K562 (cell line): ENCODE measurements around the gene CRYBA4. TPM values are rescaled to one million over a fixed set of nuclear protein-coding genes. Genes with fewer than 3 reads are reported as not detected.

Experiments
- ATAC-seq: fragments of 200-7000 bp; cut with Tn5 transposase; 3 replicates; pipeline ENCODE4 v1.9.1; 2020; ENCODE audit warnings: moderate library complexity
- BruUV-seq: library from RNA; stranded (reverse); fragments of 400-500 nt; replicated peaks from 2 replicates; lab custom pipeline; 2021; lab: Mats Ljungman, UMichigan
- CTCF ChIA-PET: fragments of 300-600 bp; formaldehyde crosslinking; extraction: SDS; loops from one replicate; lab custom pipeline; 2021; ENCODE audit warnings: low intra/inter-chr PET ratio; lab: Yijun Ruan, JAX
- POLR2A ChIA-PET: fragments of 300-600, 350-650 bp; sonication (Branson Sonifier 250); formaldehyde crosslinking; extraction: SDS; loops from one replicate; lab custom pipeline; 2021; ENCODE audit warnings: antibody characterized with exemption, inconsistent platforms; lab: Yijun Ruan, JAX
- DNase-seq, 4 experiments: peaks; one replicate each; pipeline versions ENCODE4 v3.0.0 to v3.0.0-alpha.2; 2011 to 2018; ENCODE audit warnings: low spot score in 3 of 4, mixed read lengths in 3 of 4; ENCODE audit errors: extremely low read depth in 1 of 4
- FAIRE-seq: peaks from 2 replicates; lab custom pipeline; 2011; peaks lifted over from hg19 to GRCh38; lab: Jason Lieb, UNC
- H2AFZ ChIP-seq: 2 replicates; pipeline ENCODE4 v1.6.0; 2011; ENCODE audit warnings: low read depth, low read length, control low read depth, inconsistent platforms
- H3K27ac ChIP-seq: fragments of 200-600 bp; 3 replicates; pipeline ENCODE4 v1.8.0; 2011; ENCODE audit warnings: low read depth, mild to moderate bottlenecking, control low read depth, inconsistent platforms, low read length, moderate library complexity, mixed read lengths; ENCODE audit errors: extremely low read depth
- H3K27me3 ChIP-seq, 2 experiments: fragments of 300-600 bp in 1 of 2; 2 replicates in 1 of 2; 3 replicates in 1 of 2; pipeline versions ENCODE4 v1.6.0 to v1.8.0; 2011; ENCODE audit warnings: inconsistent platforms in 2 of 2, low read length in 2 of 2, mild to moderate bottlenecking in 1 of 2, mixed read lengths in 1 of 2, moderate library complexity in 1 of 2; ENCODE audit not compliant: control insufficient read depth in 2 of 2, insufficient read depth in 2 of 2
- H3K36me3 ChIP-seq: fragments of 300-600 bp; 3 replicates; pipeline ENCODE4 v1.8.0; 2011; ENCODE audit warnings: mild to moderate bottlenecking, low read length, inconsistent platforms; ENCODE audit not compliant: control insufficient read depth, insufficient read depth
- H3K4me1 ChIP-seq, 2 experiments: fragments of 200-600 bp in 1 of 2; replicated peaks in 1 of 2; 2 replicates in 1 of 2; 3 replicates in 1 of 2; pipeline versions ENCODE4 v1.5.1 to v1.8.0; 2011; ENCODE audit warnings: inconsistent platforms in 2 of 2, low read length in 2 of 2, mild to moderate bottlenecking in 1 of 2, mixed read lengths in 1 of 2, moderate library complexity in 1 of 2; ENCODE audit not compliant: control insufficient read depth in 2 of 2, insufficient read depth in 2 of 2
- H3K4me2 ChIP-seq: 2 replicates; pipeline ENCODE4 v1.6.1; 2011; ENCODE audit warnings: low read length, control low read depth, inconsistent platforms, mixed read lengths; ENCODE audit not compliant: insufficient read depth
- H3K4me3 ChIP-seq: fragments of 200-600 bp; sonication (generic), shearing (Covaris generic); 2 replicates; pipeline ENCODE4 v1.5.1; 2016; ENCODE audit warnings: control low read depth, inconsistent platforms
- H3K79me2 ChIP-seq: fragments of 200-600 bp; 3 replicates; pipeline ENCODE4 v1.8.0; 2011; ENCODE audit warnings: low read length, inconsistent platforms; ENCODE audit not compliant: control insufficient read depth, insufficient read depth
- H3K9ac ChIP-seq, 2 experiments: 2 replicates each; pipeline versions ENCODE4 v1.6.0 to v1.6.1; 2011; ENCODE audit warnings: low read depth in 2 of 2, low read length in 2 of 2, control low read depth in 1 of 2, inconsistent platforms in 1 of 2, mild to moderate bottlenecking in 1 of 2, mixed read lengths in 1 of 2; ENCODE audit not compliant: insufficient read depth in 1 of 2
- H3K9me1 ChIP-seq: one replicate; pipeline ENCODE4 v1.6.0; 2011; ENCODE audit warnings: inconsistent platforms, mild to moderate bottlenecking, low read length, moderate library complexity; ENCODE audit not compliant: control insufficient read depth, insufficient read depth
- H3K9me3 ChIP-seq: replicated peaks from 2 replicates; pipeline ENCODE4 v1.5.1; 2011; ENCODE audit warnings: low read depth, low read length, inconsistent platforms; ENCODE audit not compliant: control insufficient read depth, insufficient read depth
- H4K20me1 ChIP-seq: replicated peaks from 2 replicates; pipeline ENCODE4 v1.6.1; 2011; ENCODE audit warnings: low read length, inconsistent platforms, mixed read lengths; ENCODE audit not compliant: control insufficient read depth, insufficient read depth
- BRF1 ChIP-seq: IDR thresholded peaks from 3 replicates; pipeline ENCODE4 v1.6.1; 2011; ENCODE audit warnings: borderline replicate concordance, mild to moderate bottlenecking; ENCODE audit not compliant: insufficient read length; ENCODE audit errors: extremely low read depth
- GABPB1 ChIP-seq: sonication (generic); formaldehyde crosslinking; IDR thresholded peaks from 2 replicates; pipeline ENCODE4 v1.8.0; 2022; ENCODE audit warnings: mild to moderate bottlenecking, missing genetic modification reagents
- KAT2B ChIP-seq: IDR thresholded peaks from one replicate; pipeline ENCODE4 v1.6.1; 2012; ENCODE audit warnings: low read depth, mild to moderate bottlenecking, control low read depth, inconsistent platforms, low read length, moderate library complexity
- KAT8 ChIP-seq: fragments of 450-650 bp; IDR thresholded peaks from 2 replicates; pipeline ENCODE4 v1.6.1; 2016; ENCODE audit warnings: low read depth, mild to moderate bottlenecking
- KDM2B ChIP-seq: fragments of 250-450 bp; sonication (Bioruptor Pico); IDR thresholded peaks from 2 replicates; pipeline ENCODE4 v1.8.0; 2021; ENCODE audit warnings: mild to moderate bottlenecking, moderate library complexity
- MBD2 ChIP-seq: sonication (generic); IDR thresholded peaks from 2 replicates; pipeline ENCODE4 v1.6.1; 2016; ENCODE audit warnings: low read depth, borderline replicate concordance
- MITF ChIP-seq: IDR thresholded peaks from 2 replicates; pipeline ENCODE4 v1.6.1; 2014; ENCODE audit warnings: antibody characterized with exemption
- POLR2AphosphoS2 ChIP-seq: IDR thresholded peaks from 2 replicates; pipeline ENCODE4 v1.6.1; 2012; ENCODE audit warnings: low read length, improper control_type of control experiment
- PRPF4 ChIP-seq: fragments of 200-400 bp; formaldehyde crosslinking; IDR thresholded peaks from one replicate; pipeline ENCODE4 v1.6.1; 2017; ENCODE audit warnings: low read length, low read depth, mild to moderate bottlenecking; ENCODE audit not compliant: insufficient read depth, poor library complexity, severe bottlenecking
- RBM15 ChIP-seq: fragments of 200-400 bp; formaldehyde crosslinking; IDR thresholded peaks from 2 replicates; pipeline ENCODE4 v1.6.1; 2018; ENCODE audit warnings: mild to moderate bottlenecking, low read length, moderate library complexity; ENCODE audit not compliant: insufficient read depth
- RNF2 ChIP-seq: sonication (generic); IDR thresholded peaks from 2 replicates; pipeline ENCODE4 v1.6.1; 2016
- SAFB ChIP-seq: fragments of 200-400 bp; formaldehyde crosslinking; IDR thresholded peaks from 2 replicates; pipeline ENCODE4 v1.6.1; 2017; ENCODE audit warnings: low read depth, low read length, borderline replicate concordance
- ZFP91 ChIP-seq: sonication (generic); formaldehyde crosslinking; IDR thresholded peaks from 2 replicates; pipeline ENCODE4 v1.8.0; 2022; ENCODE audit warnings: mild to moderate bottlenecking, missing genetic modification reagents
- ZNF707 ChIP-seq: fragments of 250-450 bp; sonication (Bioruptor Pico); conservative IDR thresholded peaks from 2 replicates; pipeline ENCODE4 v1.8.0; 2022; ENCODE audit warnings: inconsistent platforms, mild to moderate bottlenecking, moderate library complexity
- ZNF76 ChIP-seq: fragments of 250-450 bp; sonication (Bioruptor Pico); IDR thresholded peaks from 2 replicates; pipeline ENCODE4 v1.4.0; 2020; ENCODE audit warnings: mild to moderate bottlenecking, moderate library complexity, borderline replicate concordance
- WGBS: fragments of 100-300 bp; shearing (Covaris generic); methylation state at CpG from one replicate; pipeline ENCODE4 v1.1.6; 2016; ENCODE audit warnings: low coverage, mixed read lengths; ENCODE audit not compliant: insufficient coverage; ENCODE audit errors: missing lambda C conversion rate; 5-methylcytosine and 5-hydroxymethylcytosine counted together
- in situ Hi-C: fragments of 300-500 bp; cut with MboI; formaldehyde crosslinking; loops from 4 replicates; pipeline ENCODE4 v1.15.0; 2018; ENCODE audit warnings: inconsistent platforms, mixed read lengths
- intact Hi-C: fragments of 100-400 bp; cut with micrococcal nuclease; formaldehyde crosslinking; loops from 2 replicates; pipeline ENCODE4 v1.14.2; 2022
- polyA plus RNA-seq, 8 experiments: library from polyadenylated mRNA; depleted of rRNA in 4 of 8; stranded (reverse) in 5 of 8; unstranded in 3 of 8; fragments of >200 nt; fragmentation: Nextera tagmentation in 2 of 8; fragmentation: Illumina TruSeq in 1 of 8; extraction: Ambion mirVana in 2 of 8; extraction: Trizol in 1 of 8; gene quantifications; 2 replicates each; pipeline versions ENCODE4 v1.2.1 to v1.2.3, GENCODE V29; 2011 to 2014; ENCODE audit warnings: inconsistent platforms in 1 of 8, missing spikeins in 1 of 8
- total RNA-seq, 7 experiments: library from RNA; depleted of rRNA in 6 of 7; stranded (reverse); fragments of >200 nt in 6 of 7; fragmentation: Illumina TruSeq in 2 of 7; extraction: Trizol in 2 of 7; gene quantifications; 2 replicates each; pipeline versions ENCODE4 v1.2.1 to v1.2.3, GENCODE V29; 2011 to 2021; ENCODE audit warnings: low replicate concordance in 1 of 7

Gene CRYBA4
- total and polyA plus RNA-seq, 9 of the 15 experiments (the other 6 are each of a cell fraction or from before 2014, with no cell fraction given), result 0.59 to 3.3 (median 1.6) TPM

GRCh38 chr22:26597480-26597879, 24.3 kb upstream of the CRYBA4 start:
- Histone ChIP-seq H3K9me1 (no peaks in the 10 kb centered on the region), H2AFZ (no peak overlapping the region), H3K79me2 (no peaks in the 10 kb centered on the region), H3K9me3 (no peaks in the 10 kb centered on the region), H3K4me2 (no peak overlapping the region; the same call in 1 of the 2 replicates), H4K20me1 (no peaks in the 10 kb centered on the region), H3K4me1 (peaks cover 4 to 8% of the 10 kb centered on the region in 2 experiments; a peak in 3 of 5 replicates), H3K27ac (no peak overlapping the region), H3K36me3 (no peaks in the 10 kb centered on the region), H3K9ac (no peak overlapping the region), H3K4me3 (no peak overlapping the region), H3K27me3 (no peaks in the 10 kb centered on the region)
- POLR2A ChIA-PET, result interaction anchor here (0.6 to 0.9 kb wide), 3 partner anchors 19 to 1889 kb away, joined by 3 to 5 read pairs (median 3); no protein-coding TSS in a partner anchor
- TF ChIP-seq PRPF4, result no peak
- no peak for TF ChIP-seq ZFP91 (CRISPR knock-in tag)
- TF ChIP-seq KAT2B, result no peak
- no peak for TF ChIP-seq BRF1
- TF ChIP-seq ZNF76, result no peak
- no peak for TF ChIP-seq SAFB
- TF ChIP-seq RBM15, result no peak
- no peak for TF ChIP-seq KDM2B (CRISPR knock-in tag)
- TF ChIP-seq MITF, result no peak
- no peak for TF ChIP-seq GABPB1 (CRISPR knock-in tag)
- no peak for TF ChIP-seq MBD2
- no peak for TF ChIP-seq POLR2AphosphoS2
- no peak for TF ChIP-seq KAT8
- TF ChIP-seq RNF2, result no peak
- TF ChIP-seq ZNF707 (CRISPR knock-in tag), result no peak
- BruUV-seq, result no TSS peak
- CTCF ChIA-PET, result no interaction called here
- FAIRE-seq (no peak), ATAC-seq (no peak), DNase-seq (no peak)
- intact Hi-C loops, result no loop called here
- 18% methylated on average over 4 of the region's 4 CpGs for WGBS
- in situ Hi-C loops, result no loop called here
